K562 (cell line): ENCODE measurements around the gene KIF26B.

Experiments
- FOXA3 ChIP-seq, 2 experiments: fragments of 450-650 bp in 1 of 2; sonication (generic) in 1 of 2; formaldehyde crosslinking; IDR thresholded peaks in 1 of 2; conservative IDR thresholded peaks in 1 of 2; 2 replicates each; pipeline versions ENCODE4 v1.4.0 to v1.8.0; 2020 to 2022; ENCODE audit warnings: mild to moderate bottlenecking in 2 of 2, missing genetic modification reagents in 1 of 2
- MAZ ChIP-seq, 2 experiments: fragments of 450-650 bp in 1 of 2; sonication (generic) in 1 of 2; formaldehyde crosslinking; IDR thresholded peaks in 1 of 2; conservative IDR thresholded peaks in 1 of 2; 2 replicates each; pipeline versions ENCODE4 v1.4.0 to v1.5.0; 2020; ENCODE audit warnings: mild to moderate bottlenecking in 1 of 2, missing genetic modification reagents in 1 of 2
- PCBP1 ChIP-seq: fragments of 200-400 bp; formaldehyde crosslinking; IDR thresholded peaks from 2 replicates; pipeline ENCODE4 v1.6.1; 2018; ENCODE audit warnings: mild to moderate bottlenecking, low read depth, low read length; ENCODE audit not compliant: poor library complexity, severe bottlenecking
- POLR2A ChIP-seq: fragments of 450-650 bp; conservative IDR thresholded peaks from 2 replicates; pipeline ENCODE4 v1.6.1; 2016
- RBM14 ChIP-seq: fragments of 200-400 bp; formaldehyde crosslinking; IDR thresholded peaks from 2 replicates; pipeline ENCODE4 v1.6.1; 2018; ENCODE audit warnings: low read depth, mild to moderate bottlenecking, low read length, moderate library complexity, borderline replicate concordance; ENCODE audit not compliant: insufficient read depth
- SMARCC2 ChIP-seq: fragments of 450-650 bp; IDR thresholded peaks from 2 replicates; pipeline ENCODE4 v1.6.1; 2017; ENCODE audit warnings: antibody characterized with exemption, moderate library complexity, mild to moderate bottlenecking, low read depth
- TCF7L2 ChIP-seq: fragments of 150-350 bp; IDR thresholded peaks from 2 replicates; pipeline ENCODE4 v1.6.1; 2016; ENCODE audit warnings: low read depth, mild to moderate bottlenecking, low read length, moderate library complexity
- ZNF785 ChIP-seq: fragments of 250-450 bp; sonication (Bioruptor Pico); IDR thresholded peaks from 2 replicates; pipeline ENCODE4 v1.4.0; 2020; ENCODE audit warnings: mild to moderate bottlenecking
- TF ChIP-seq, protein P1 (sequence below): fragments of 450-650 bp; formaldehyde crosslinking; IDR thresholded peaks from 2 replicates; pipeline ENCODE4 v1.4.0; 2020; ENCODE audit warnings: mild to moderate bottlenecking, mixed read lengths
- TF ChIP-seq, protein P2 (sequence below), 3 experiments: IDR thresholded peaks in 2 of 3; conservative IDR thresholded peaks in 1 of 3; 2 replicates each; pipeline ENCODE4 v1.5.1; 2011 to 2012; ENCODE audit warnings: low read length in 3 of 3, mild to moderate bottlenecking in 3 of 3, control low read depth in 2 of 3, improper control_type of control experiment in 1 of 3, inconsistent platforms in 1 of 3, low read depth in 1 of 3, mixed read lengths in 1 of 3, moderate library complexity in 1 of 3; ENCODE audit not compliant: insufficient read depth in 2 of 3
- TF ChIP-seq, protein P3 (sequence below): sonication (generic); formaldehyde crosslinking; IDR thresholded peaks from 2 replicates; pipeline ENCODE4 v1.8.1; 2023; ENCODE audit warnings: mild to moderate bottlenecking, missing genetic modification reagents
- TF ChIP-seq, protein P4 (sequence below), 2 experiments: fragments of 450-650 bp; conservative IDR thresholded peaks; 2 replicates each; pipeline ENCODE4 v1.6.1; 2017; ENCODE audit warnings: mild to moderate bottlenecking in 2 of 2, moderate library complexity in 2 of 2

DNA sequence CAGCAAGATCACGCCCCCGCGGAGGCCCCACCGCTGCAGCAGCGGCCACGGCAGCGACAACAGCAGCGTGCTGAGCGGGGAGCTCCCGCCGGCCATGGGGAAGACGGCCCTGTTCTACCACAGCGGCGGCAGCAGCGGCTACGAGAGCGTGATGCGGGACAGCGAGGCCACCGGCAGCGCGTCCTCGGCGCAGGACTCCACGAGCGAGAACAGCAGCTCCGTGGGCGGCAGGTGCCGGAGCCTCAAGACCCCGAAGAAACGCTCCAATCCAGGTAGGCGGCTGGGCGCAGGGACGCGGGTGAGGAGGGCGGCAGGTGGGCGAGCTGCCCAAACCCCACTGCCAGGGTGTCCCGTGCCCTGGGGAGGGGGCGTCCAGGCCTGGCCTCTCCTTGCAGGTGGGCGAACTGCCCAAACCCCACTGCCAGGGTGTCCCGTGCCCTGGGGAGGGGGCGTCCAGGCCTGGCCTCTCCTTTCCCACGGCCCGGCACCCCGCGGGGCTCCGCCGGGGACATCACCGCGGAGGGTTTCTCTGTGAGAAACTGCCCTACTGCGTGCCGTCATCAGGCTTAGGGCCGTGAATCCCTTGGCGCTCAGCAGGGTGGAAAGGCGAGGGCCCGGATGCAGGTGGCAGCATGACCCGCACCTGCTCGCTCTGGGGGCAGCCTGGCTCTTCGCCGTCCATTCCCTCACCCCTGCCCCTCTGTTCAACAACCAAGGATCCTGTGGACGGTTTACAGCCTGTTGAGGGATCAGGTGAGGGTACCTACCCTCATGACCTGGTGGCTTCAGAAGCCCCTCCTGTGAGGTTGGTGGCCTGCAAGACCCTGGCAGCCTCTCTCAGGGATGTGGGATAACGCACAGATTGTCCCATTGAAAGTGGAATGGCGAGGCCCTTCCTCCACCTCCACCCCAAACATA lies 534.0 kb downstream of the KIF26B start:
- TF ChIP-seq TCF7L2 (no peak), SMARCC2 (no peak), ZNF785 (no peak), POLR2A (no peak), RBM14 (no peak), PCBP1 (no peak), FOXA3 (CRISPR knock-in tag; conservative IDR thresholded peaks at IDR 0.05 in 1 of 2, IDR thresholded peaks at IDR 0.05 in 1 of 2) (no peak), MAZ (CRISPR knock-in tag; conservative IDR thresholded peaks at IDR 0.05 in 1 of 2, IDR thresholded peaks at IDR 0.05 in 1 of 2) (no peak)
- TF ChIP-seq, protein P1, sequence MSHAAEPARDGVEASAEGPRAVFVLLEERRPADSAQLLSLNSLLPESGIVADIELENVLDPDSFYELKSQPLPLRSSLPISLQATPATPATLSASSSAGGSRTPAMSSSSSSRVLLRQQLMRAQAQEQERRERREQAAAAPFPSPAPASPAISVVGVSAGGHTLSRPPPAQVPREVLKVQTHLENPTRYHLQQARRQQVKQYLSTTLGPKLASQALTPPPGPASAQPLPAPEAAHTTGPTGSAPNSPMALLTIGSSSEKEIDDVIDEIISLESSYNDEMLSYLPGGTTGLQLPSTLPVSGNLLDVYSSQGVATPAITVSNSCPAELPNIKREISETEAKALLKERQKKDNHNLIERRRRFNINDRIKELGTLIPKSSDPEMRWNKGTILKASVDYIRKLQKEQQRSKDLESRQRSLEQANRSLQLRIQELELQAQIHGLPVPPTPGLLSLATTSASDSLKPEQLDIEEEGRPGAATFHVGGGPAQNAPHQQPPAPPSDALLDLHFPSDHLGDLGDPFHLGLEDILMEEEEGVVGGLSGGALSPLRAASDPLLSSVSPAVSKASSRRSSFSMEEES: no peak
- TF ChIP-seq, protein P2, sequence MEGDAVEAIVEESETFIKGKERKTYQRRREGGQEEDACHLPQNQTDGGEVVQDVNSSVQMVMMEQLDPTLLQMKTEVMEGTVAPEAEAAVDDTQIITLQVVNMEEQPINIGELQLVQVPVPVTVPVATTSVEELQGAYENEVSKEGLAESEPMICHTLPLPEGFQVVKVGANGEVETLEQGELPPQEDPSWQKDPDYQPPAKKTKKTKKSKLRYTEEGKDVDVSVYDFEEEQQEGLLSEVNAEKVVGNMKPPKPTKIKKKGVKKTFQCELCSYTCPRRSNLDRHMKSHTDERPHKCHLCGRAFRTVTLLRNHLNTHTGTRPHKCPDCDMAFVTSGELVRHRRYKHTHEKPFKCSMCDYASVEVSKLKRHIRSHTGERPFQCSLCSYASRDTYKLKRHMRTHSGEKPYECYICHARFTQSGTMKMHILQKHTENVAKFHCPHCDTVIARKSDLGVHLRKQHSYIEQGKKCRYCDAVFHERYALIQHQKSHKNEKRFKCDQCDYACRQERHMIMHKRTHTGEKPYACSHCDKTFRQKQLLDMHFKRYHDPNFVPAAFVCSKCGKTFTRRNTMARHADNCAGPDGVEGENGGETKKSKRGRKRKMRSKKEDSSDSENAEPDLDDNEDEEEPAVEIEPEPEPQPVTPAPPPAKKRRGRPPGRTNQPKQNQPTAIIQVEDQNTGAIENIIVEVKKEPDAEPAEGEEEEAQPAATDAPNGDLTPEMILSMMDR (IDR thresholded peaks at IDR 0.05 in 2 of 3, conservative IDR thresholded peaks at IDR 0.05 in 1 of 3; ENCODE audit: insufficient read depth in 2 of 3, low read depth in 1 of 3, low read length in 3 of 3): no peak
- TF ChIP-seq, protein P3, sequence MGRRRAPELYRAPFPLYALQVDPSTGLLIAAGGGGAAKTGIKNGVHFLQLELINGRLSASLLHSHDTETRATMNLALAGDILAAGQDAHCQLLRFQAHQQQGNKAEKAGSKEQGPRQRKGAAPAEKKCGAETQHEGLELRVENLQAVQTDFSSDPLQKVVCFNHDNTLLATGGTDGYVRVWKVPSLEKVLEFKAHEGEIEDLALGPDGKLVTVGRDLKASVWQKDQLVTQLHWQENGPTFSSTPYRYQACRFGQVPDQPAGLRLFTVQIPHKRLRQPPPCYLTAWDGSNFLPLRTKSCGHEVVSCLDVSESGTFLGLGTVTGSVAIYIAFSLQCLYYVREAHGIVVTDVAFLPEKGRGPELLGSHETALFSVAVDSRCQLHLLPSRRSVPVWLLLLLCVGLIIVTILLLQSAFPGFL (CRISPR knock-in tag): no peak
- TF ChIP-seq, protein P4, sequence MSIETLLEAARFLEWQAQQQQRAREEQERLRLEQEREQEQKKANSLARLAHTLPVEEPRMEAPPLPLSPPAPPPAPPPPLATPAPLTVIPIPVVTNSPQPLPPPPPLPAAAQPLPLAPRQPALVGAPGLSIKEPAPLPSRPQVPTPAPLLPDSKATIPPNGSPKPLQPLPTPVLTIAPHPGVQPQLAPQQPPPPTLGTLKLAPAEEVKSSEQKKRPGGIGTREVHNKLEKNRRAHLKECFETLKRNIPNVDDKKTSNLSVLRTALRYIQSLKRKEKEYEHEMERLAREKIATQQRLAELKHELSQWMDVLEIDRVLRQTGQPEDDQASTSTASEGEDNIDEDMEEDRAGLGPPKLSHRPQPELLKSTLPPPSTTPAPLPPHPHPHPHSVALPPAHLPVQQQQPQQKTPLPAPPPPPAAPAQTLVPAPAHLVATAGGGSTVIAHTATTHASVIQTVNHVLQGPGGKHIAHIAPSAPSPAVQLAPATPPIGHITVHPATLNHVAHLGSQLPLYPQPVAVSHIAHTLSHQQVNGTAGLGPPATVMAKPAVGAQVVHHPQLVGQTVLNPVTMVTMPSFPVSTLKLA (conservative IDR thresholded peaks at IDR 0.05): no peak
